Stimulated activated CD4-positive, alpha-beta T cell treated with anti-CD3 and anti-CD28 coated beads, TNF-alpha, amount 100 ng/mL, for 4 hours (primary cell): ENCODE measurements around the gene GHITM.
"Not testable (repeated sequence)": the region's sequence is repeated elsewhere in the genome, so short reads cannot be mapped to it uniquely, and the experiment has no call there.

Experiments
- DNase-seq, 3 experiments: peaks; one replicate each; pipeline ENCODE4 v3.0.0-alpha.2; 2020; ENCODE audit warnings: low read depth in 3 of 3

GHITM gene

GRCh38 chr10:84176836-84177474 is 37.6 kb downstream of the GHITM start:
- no peak for DNase-seq

GRCh38 chr10:84177541-84178141 is 38.3 kb downstream of the GHITM start:
- no peak for DNase-seq

- DNase-seq = no peak
Observed at GRCh38 chr10:84178160-84178609, 38.9 kb downstream of the GHITM start.

GRCh38 chr10:84179059-84179710 is 39.9 kb downstream of the GHITM start:
- DNase-seq = no peak

- not testable (repeated sequence) for DNase-seq
Observed at GRCh38 chr10:84180386-84180785, 41.1 kb downstream of the GHITM start.

- DNase-seq = no peak
Observed at GRCh38 chr10:84181631-84182030, 42.3 kb downstream of the GHITM start.

- DNase-seq = no peak
Observed at GRCh38 chr10:84184517-84184916, 45.2 kb downstream of the GHITM start.

GRCh38 chr10:84185526-84186175 is 46.3 kb downstream of the GHITM start:
- no peak for DNase-seq

GRCh38 chr10:84188815-84189214 is 49.5 kb downstream of the GHITM start:
- no peak for DNase-seq

- DNase-seq = no peak
Observed at GRCh38 chr10:84190621-84191020, 51.3 kb downstream of the GHITM start.

GRCh38 chr10:84191106-84191505 is 51.8 kb downstream of the GHITM start:
- no peak for DNase-seq

GRCh38 chr10:84193327-84193726 is 54.0 kb downstream of the GHITM start:
- DNase-seq = no peak

GRCh38 chr10:84193846-84194423 is 54.6 kb downstream of the GHITM start:
- no peak for DNase-seq

- peak in 2 of 3 experiments; percentile 9 to 18 for DNase-seq
Observed at GRCh38 chr10:84194424-84195043, 55.2 kb downstream of the GHITM start, which contains the start of gene CDHR1. CDHR1 (plus strand) TSS chr10:84194537; CDS start chr10:84194761, 224 bp downstream.

GRCh38 chr10:84195044-84195830 is 55.9 kb downstream of the GHITM start:
- no peak for DNase-seq

- DNase-seq = no peak
Observed at GRCh38 chr10:84196083-84196482, 56.8 kb downstream of the GHITM start.

- DNase-seq = no peak
Observed at GRCh38 chr10:84196941-84197340, 57.6 kb downstream of the GHITM start.

- DNase-seq = no peak
Observed at GRCh38 chr10:84197643-84198042, 58.3 kb downstream of the GHITM start.

GRCh38 chr10:84198206-84198915 is 59.1 kb downstream of the GHITM start:
- DNase-seq = no peak
